DMS79 (cell line): Measurements from ENCODE around the gene KCNN4.
"Not testable (repeated sequence)": the region's sequence is repeated elsewhere in the genome, so short reads cannot be mapped to it uniquely, and the experiment has no call there.

Source experiments
- DNase-seq: peaks from one replicate; lab custom pipeline; 2025; lab: John Stamatoyannopoulos, UW

KCNN4 gene

GRCh38 chr19:43780706-43781525 is at the start of gene KCNN4:
TSS of gene KCNN4 (minus strand) at chr19:43780973. CDS start at chr19:43780861, 112 bp downstream.
- no peak for DNase-seq

GRCh38 chr19:43826787-43827754 is 46.3 kb upstream of the KCNN4 start, which contains the start of gene ZNF283:
TSS of gene ZNF283 (plus strand) at chr19:43827321. CDS start at chr19:43833505, 6,184 bp downstream.
- DNase-seq = peak; percentile 94

GRCh38 chr19:43824572-43824971 is 43.8 kb upstream of the KCNN4 start:
- DNase-seq = not testable (repeated sequence)

- DNase-seq = not testable (repeated sequence)
These were observed 43.1 kb upstream of the KCNN4 start for GRCh38 chr19:43823856-43824255.

- no peak for DNase-seq
These were observed 40.1 kb upstream of the KCNN4 start for GRCh38 chr19:43820884-43821215.

GRCh38 chr19:43820098-43820883 is 39.5 kb upstream of the KCNN4 start:
- peak; percentile 35 for DNase-seq

GRCh38 chr19:43818500-43818899 is 37.7 kb upstream of the KCNN4 start:
- no peak for DNase-seq

- not testable (repeated sequence) for DNase-seq
These were observed 36.7 kb upstream of the KCNN4 start for GRCh38 chr19:43817454-43817853.

GRCh38 chr19:43814663-43815352 is 34.0 kb upstream of the KCNN4 start:
- DNase-seq = no peak

GRCh38 chr19:43812688-43813087 is 31.9 kb upstream of the KCNN4 start:
- DNase-seq = no peak

- no peak for DNase-seq
These were observed 31.5 kb upstream of the KCNN4 start for GRCh38 chr19:43812259-43812658.

- DNase-seq = no peak
These were observed 31.1 kb upstream of the KCNN4 start for GRCh38 chr19:43811837-43812236.

- peak; percentile 7 for DNase-seq
These were observed 29.3 kb upstream of the KCNN4 start for GRCh38 chr19:43809762-43810696.

GRCh38 chr19:43807651-43808050 is 26.9 kb upstream of the KCNN4 start:
- DNase-seq = no peak

GRCh38 chr19:43806848-43807247 is 26.1 kb upstream of the KCNN4 start:
- DNase-seq = no peak

GRCh38 chr19:43806401-43806800 is 25.6 kb upstream of the KCNN4 start:
- DNase-seq = not testable (repeated sequence)

- DNase-seq = no peak
These were observed 23.7 kb upstream of the KCNN4 start for GRCh38 chr19:43804432-43804831.

- DNase-seq = no peak
These were observed 21.6 kb upstream of the KCNN4 start, which contains the start of gene LYPD5 for GRCh38 chr19:43802216-43802951. TSS of gene LYPD5 (minus strand) at chr19:43802447. CDS start at chr19:43802380, 67 bp downstream.

- DNase-seq = no peak
These were observed 18.8 kb upstream of the KCNN4 start for GRCh38 chr19:43799502-43800142.
